NK-92 (cell line): ENCODE data around the gene MIER1.
A peak's percentile ranks its signal among the peaks of the same experiment; 100 is the strongest.
"Not testable (repeated sequence)": the region's sequence is repeated elsewhere in the genome, so short reads cannot be mapped to it uniquely, and the experiment has no call there.

Experiments
- DNase-seq: peaks from one replicate; lab custom pipeline; 2025; ENCODE audit not compliant: unreplicated experiment; lab: John Stamatoyannopoulos, UW

The MIER1 gene

GRCh38 chr1:66924756-66925557 is at the start of gene MIER1, which contains the start of gene DNAI4:
MIER1 (plus strand) TSS chr1:66924990; CDS start chr1:66925029, 39 bp downstream.
DNAI4 (minus strand) TSS chr1:66924856; CDS start chr1:66924831, 25 bp downstream.
- DNase-seq = peak; percentile 66

- no peak for DNase-seq
Observed at GRCh38 chr1:66876664-66877063, 48.1 kb upstream of the MIER1 start.

DNA sequence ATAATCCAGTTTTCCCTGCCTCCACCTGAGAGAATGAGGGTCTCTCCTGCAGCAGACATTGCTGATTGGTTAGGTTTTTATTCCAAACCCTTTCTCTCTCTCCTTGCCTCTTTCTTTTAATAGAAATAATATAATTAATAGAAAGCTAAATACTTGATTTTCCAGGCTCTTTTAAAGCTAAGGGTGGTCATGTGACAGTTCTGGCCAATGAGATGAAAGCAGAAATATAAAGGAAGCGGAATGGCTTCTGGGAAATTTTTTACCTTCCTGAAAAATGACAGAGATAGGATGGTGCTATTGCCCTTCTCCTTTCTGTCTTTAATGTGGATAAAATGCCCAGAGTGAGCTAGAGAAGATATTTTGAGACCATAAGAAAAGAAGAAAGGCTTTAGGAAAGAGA is 35.8 kb upstream of the MIER1 start:
- no peak for DNase-seq

- DNase-seq = no peak
Observed at GRCh38 chr1:66890621-66891020, 34.2 kb upstream of the MIER1 start.

GRCh38 chr1:66893712-66894111 is 31.1 kb upstream of the MIER1 start:
- no peak for DNase-seq

DNA sequence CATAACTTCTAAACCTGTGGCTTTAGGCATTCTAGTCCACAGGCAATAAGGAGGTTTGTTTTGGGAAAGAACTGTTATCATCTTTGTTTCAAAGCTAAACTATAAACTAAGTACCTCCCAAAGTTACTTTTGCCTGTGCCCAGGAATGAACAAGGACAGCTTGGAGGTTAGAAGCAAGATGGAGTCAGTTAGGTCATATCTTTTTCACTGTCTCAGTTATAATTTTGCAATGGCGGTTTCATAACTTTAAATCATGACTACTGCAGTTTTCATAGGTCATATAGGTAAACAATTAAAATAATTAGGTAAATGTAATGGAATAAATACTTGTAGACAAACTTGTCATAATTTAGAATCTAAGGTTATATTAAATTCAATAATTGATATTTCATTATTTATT is 9.6 kb upstream of the MIER1 start:
- not testable (repeated sequence) for DNase-seq

GRCh38 chr1:66916320-66916719 is 8.5 kb upstream of the MIER1 start:
- no peak for DNase-seq

GRCh38 chr1:66917476-66917875 is 7.3 kb upstream of the MIER1 start:
- DNase-seq = no peak

GRCh38 chr1:66919063-66919462 is 5.7 kb upstream of the MIER1 start:
- DNase-seq = no peak

DNA sequence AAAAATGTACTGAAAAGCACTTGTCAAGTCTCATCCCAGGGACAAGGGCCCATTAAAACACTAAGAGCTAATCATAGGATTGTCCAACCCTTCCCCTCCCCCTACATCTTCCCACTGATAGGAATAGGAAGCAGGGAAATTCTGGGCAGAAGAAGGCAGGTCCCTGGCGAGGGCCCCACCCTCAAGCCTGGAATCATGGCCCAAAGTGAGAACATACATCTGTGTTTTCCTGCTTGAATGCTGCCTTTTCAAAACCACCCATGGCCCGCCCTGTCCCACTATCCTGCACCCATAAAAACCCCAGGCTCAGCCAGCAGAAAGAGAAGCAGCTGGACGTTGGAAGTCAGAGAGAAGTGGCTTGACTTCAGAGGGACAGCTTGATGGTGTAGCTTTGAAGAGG is 5.0 kb upstream of the MIER1 start:
- no peak for DNase-seq

DNA sequence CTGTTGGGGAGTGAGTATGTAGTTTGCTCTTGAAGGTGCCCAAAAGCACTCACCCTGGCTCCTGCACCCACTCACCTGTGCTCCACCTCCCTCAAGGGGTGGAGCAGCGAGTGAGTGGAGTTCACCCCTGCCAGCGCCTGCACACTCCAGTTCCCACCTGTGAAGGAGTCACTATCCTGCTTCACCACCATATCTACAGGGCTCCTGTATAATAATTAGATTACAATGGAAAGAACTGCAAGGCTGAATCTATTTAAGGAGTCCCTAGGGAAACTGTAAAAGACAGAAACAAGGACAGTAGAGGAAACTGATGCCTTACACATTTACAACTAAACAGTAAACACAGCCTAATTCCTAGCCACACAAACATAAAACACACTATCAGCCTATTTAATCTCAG is 4.2 kb upstream of the MIER1 start:
- DNase-seq = no peak

GRCh38 chr1:66925558-66925910 is 744 bp downstream of the MIER1 start:
- no peak for DNase-seq

DNA sequence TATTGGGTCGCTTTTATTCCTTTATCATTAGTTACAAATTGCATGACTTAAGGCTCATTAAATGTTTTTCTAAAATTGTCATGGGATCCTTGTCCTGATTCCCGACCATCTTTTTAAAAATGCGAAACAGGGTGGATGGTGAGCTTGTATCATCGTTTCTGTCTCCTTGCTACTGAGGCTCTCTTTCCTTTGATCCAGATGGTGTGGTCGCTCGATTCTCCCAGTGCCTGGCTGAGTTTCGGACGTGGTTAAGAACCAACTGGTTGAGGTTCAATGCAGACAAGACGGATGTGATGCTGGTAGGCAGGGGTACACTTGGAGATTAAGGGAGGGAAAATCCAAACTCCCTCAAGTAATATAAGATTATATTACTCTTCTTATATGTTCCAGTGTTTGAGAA is 1.2 kb downstream of the MIER1 start:
- DNase-seq = no peak

- no peak for DNase-seq
Observed at GRCh38 chr1:66927528-66927927, 2.7 kb downstream of the MIER1 start.

DNA sequence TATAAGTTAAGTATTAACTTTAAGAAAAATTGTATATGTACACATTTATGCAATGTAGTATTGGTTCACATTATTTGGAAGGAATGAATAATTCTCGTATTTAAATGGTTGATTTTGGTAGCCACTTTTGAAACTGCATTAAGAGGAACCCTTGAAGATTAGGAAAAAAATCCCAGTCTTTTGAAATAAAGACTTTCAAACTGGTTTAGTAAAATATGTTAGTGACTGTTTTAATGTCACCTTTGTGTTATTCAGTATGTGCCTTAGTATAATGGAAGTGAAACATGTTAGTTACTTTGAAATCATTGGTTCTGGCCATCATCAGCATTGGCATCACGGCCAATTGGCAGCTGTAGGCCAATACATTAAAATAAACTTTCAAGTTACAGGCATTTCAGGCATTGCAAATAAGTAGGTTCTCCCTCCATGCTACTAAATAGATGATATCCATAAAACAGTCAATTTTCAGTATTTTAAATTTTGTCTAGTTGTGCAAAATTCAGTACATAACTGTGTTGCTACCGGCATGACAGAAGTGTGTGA is 4.4 kb downstream of the MIER1 start:
- no peak for DNase-seq

DNA sequence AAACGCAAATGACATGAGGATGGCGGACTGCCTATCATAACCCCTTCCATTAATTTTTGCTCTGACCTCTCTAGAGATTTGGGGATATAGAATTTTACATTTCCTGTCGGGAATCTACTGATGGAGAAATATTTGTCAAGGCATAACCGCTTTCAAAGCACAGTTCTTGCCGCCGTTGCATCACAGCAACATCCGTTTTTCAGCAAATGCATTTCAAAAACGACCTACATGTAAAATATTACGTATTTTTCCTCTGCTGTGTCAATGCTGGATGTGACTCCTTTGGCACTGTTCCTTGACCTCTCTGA is 4.9 kb downstream of the MIER1 start:
- DNase-seq = no peak

GRCh38 chr1:66929999-66930822 is 5.4 kb downstream of the MIER1 start:
- DNase-seq = peak; percentile 49

DNA sequence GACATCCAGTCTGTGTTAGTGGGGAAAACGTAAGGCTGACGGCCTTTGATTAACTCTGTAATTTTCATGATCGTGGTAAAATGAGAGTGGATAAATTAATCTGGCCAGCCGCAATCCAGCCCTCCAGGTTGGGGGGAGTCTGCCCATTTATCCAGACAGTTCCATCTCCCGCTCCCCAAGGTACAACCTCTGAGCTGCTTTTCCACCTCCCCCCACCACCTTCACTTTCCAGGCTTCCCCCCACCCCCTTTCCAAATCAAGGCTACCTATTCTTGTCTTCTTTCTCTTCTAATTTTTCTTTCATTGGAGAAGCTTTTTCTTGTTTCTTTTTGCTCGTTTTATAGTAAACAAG is 6.0 kb downstream of the MIER1 start:
- no peak for DNase-seq

DNA sequence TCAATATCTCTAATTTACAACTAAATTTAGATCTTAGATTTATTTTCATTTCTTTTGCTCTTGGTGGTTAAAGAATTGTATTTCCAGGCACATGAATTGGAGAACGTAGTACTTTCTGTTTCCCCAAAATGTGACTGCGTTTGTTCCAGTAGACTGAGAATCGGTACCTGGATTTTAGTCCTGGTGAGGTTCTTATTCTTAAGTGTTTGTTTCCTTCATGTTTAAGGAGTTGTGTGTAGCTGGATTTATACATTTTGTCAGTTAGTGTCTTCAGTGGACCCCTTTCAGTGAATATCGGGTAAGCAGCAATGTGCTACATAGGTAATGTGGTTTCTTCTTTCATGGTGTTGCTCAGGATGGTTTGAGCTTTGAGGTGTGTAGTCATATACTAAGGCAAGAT is 6.8 kb downstream of the MIER1 start:
- no peak for DNase-seq

- DNase-seq = no peak
Observed at GRCh38 chr1:66932291-66932690, 7.5 kb downstream of the MIER1 start.

GRCh38 chr1:66933887-66934700 is 9.3 kb downstream of the MIER1 start:
- DNase-seq = no peak
